Panc1 (cell line): ENCODE measurements around the gene NTM. TPM values are rescaled to one million over a fixed set of nuclear protein-coding genes. Genes with fewer than 3 reads are reported as not detected.
"Not testable (repeated sequence)": the region's sequence is repeated elsewhere in the genome, so short reads cannot be mapped to it uniquely, and the experiment has no call there.

Source experiments
- ATAC-seq: fragments of 200-7000 bp; cut with Tn5 transposase; 2 replicates; pipeline ENCODE4 v1.9.1; 2020; ENCODE audit warnings: mild to moderate bottlenecking, moderate library complexity
- BruUV-seq: library from RNA; stranded (reverse); fragments of 400-500 nt; replicated peaks from 2 replicates; lab custom pipeline; 2021; lab: Mats Ljungman, UMichigan
- CTCF ChIA-PET: fragments of 300-600 bp; sonication (Branson Sonifier 250); formaldehyde crosslinking; loops from one replicate; lab custom pipeline; 2022; ENCODE audit warnings: antibody characterized with exemption; lab: Charles Lee
- POLR2A ChIA-PET: fragments of 300-600 bp; sonication (Branson Sonifier 250); formaldehyde crosslinking; loops from one replicate; lab custom pipeline; 2022; ENCODE audit warnings: antibody characterized with exemption; lab: Charles Lee
- DNase-seq: peaks from one replicate; pipeline ENCODE4 v3.0.0-alpha.2; 2010; ENCODE audit warnings: low read depth, low spot score
- H3K27ac ChIP-seq: 2 replicates; pipeline ENCODE4 v1.5.1; 2011; ENCODE audit warnings: mild to moderate bottlenecking, low read length, inconsistent platforms
- H3K27me3 ChIP-seq: fragments of 200-500 bp; sonication (Bioruptor generic); 2 replicates; pipeline ENCODE4 v1.6.0; 2014; ENCODE audit warnings: low read length, inconsistent platforms; ENCODE audit not compliant: control insufficient read depth, insufficient read depth
- H3K36me3 ChIP-seq: fragments of 200-500 bp; sonication (Bioruptor generic); 2 replicates; pipeline ENCODE4 v1.5.1; 2014; ENCODE audit warnings: inconsistent platforms, mild to moderate bottlenecking, low read length, moderate library complexity; ENCODE audit not compliant: control insufficient read depth, insufficient read depth
- H3K4me1 ChIP-seq: 2 replicates; pipeline ENCODE4 v1.5.1; 2011; ENCODE audit warnings: inconsistent platforms, mild to moderate bottlenecking, low read length, moderate library complexity; ENCODE audit not compliant: control insufficient read depth, insufficient read depth
- H3K4me3 ChIP-seq, 2 experiments: 2 replicates each; pipeline ENCODE4 v1.5.1; 2011 to 2012; ENCODE audit warnings: low read depth in 2 of 2, low read length in 2 of 2, mild to moderate bottlenecking in 2 of 2, inconsistent platforms in 1 of 2, moderate library complexity in 1 of 2
- H3K9me3 ChIP-seq: fragments of 200-500 bp; sonication (Bioruptor generic); 2 replicates; pipeline ENCODE4 v1.5.1; 2014; ENCODE audit warnings: low read depth, mild to moderate bottlenecking, inconsistent platforms, low read length, moderate library complexity; ENCODE audit not compliant: control insufficient read depth, insufficient read depth
- CTCF ChIP-seq: fragments of 450-650 bp; IDR thresholded peaks from 2 replicates; pipeline ENCODE4 v1.5.1; 2017; ENCODE audit warnings: mild to moderate bottlenecking
- POLR2AphosphoS5 ChIP-seq: IDR thresholded peaks from 2 replicates; pipeline ENCODE4 v1.6.1; 2012; ENCODE audit warnings: mild to moderate bottlenecking, low read depth, low read length, moderate library complexity
- REST ChIP-seq, 2 experiments: IDR thresholded peaks; 2 replicates each; pipeline ENCODE4 v1.6.1; 2011 to 2012; ENCODE audit warnings: low read depth in 2 of 2, control low read depth in 1 of 2, low read length in 1 of 2, mild to moderate bottlenecking in 1 of 2, moderate library complexity in 1 of 2; ENCODE audit not compliant: insufficient read depth in 1 of 2
- SIN3A ChIP-seq: IDR thresholded peaks from 2 replicates; pipeline ENCODE4 v1.6.1; 2012; ENCODE audit warnings: low read depth, mild to moderate bottlenecking, low read length, moderate library complexity, borderline replicate concordance; ENCODE audit not compliant: insufficient read depth
- in situ Hi-C: cut with HindIII; loops from 2 replicates; pipeline ENCODE4 v1.10.0; 2016; ENCODE audit warnings: low sequenced_read_pairs, low pct_unique_long_range_greater_than_20kb
- intact Hi-C: fragments of 100-400 bp; cut with micrococcal nuclease; formaldehyde crosslinking; loops from one replicate; pipeline ENCODE4 v1.10.0; 2022; ENCODE audit not compliant: unreplicated experiment
- total RNA-seq: library from RNA; stranded (reverse); gene quantifications from one replicate; pipeline ENCODE4 v1.2.1, GENCODE V29; 2021; ENCODE audit not compliant: unreplicated experiment

The NTM gene
- total RNA-seq, 1 experiment from 2014 or later, result 0.10 TPM

- CTCF ChIA-PET, result no interaction called here
- H3K27ac ChIP-seq, result no peak overlapping the region
- no peak overlapping the region for H3K4me3 ChIP-seq
- POLR2A ChIA-PET, result no interaction called here
- H3K9me3 ChIP-seq, result peaks cover 8% of the 10 kb centered on the region; the same call in 1 of the 2 replicates
- in situ Hi-C loops (no loop called here), intact Hi-C loops (no loop called here)
- H3K4me1 ChIP-seq, result no peaks in the 10 kb centered on the region
- no TSS peak for BruUV-seq
- no peaks in the 10 kb centered on the region for H3K36me3 ChIP-seq
- no peaks in the 10 kb centered on the region for H3K27me3 ChIP-seq
- ATAC-seq, result no peak
- no peak for DNase-seq
- no peak for TF ChIP-seq POLR2AphosphoS5
- no peak for TF ChIP-seq SIN3A
- no peak for TF ChIP-seq CTCF
- TF ChIP-seq REST (IDR thresholded peaks at IDR 0.05; ENCODE audit: insufficient read depth in 1 of 2, low read depth in 2 of 2, low read length in 1 of 2), result no peak
Measured at GRCh38 chr11:132068556-132068955, 698.1 kb downstream of the NTM start.

- H3K27ac ChIP-seq, H3K4me1 ChIP-seq, H3K9me3 ChIP-seq, ATAC-seq, CTCF ChIA-PET, H3K36me3 ChIP-seq, in situ Hi-C loops, DNase-seq, BruUV-seq, H3K27me3 ChIP-seq, intact Hi-C loops, POLR2A ChIA-PET, H3K4me3 ChIP-seq: not testable (repeated sequence)
Measured at GRCh38 chr11:132069593-132069992, 699.2 kb downstream of the NTM start.

GRCh38 chr11:132070907-132071306, 700.5 kb downstream of the NTM start:
- H3K27ac ChIP-seq, H3K27me3 ChIP-seq, H3K4me3 ChIP-seq, BruUV-seq, H3K4me1 ChIP-seq, H3K9me3 ChIP-seq, in situ Hi-C loops, DNase-seq, intact Hi-C loops, ATAC-seq, H3K36me3 ChIP-seq, CTCF ChIA-PET, POLR2A ChIA-PET: not testable (repeated sequence)
